T1000 (cell line): Measurements from ENCODE around the gene GUCA1C.

Experiments used
- DNase-seq: peaks from one replicate; lab custom pipeline; 2025; ENCODE audit warnings: mixed read lengths; lab: John Stamatoyannopoulos, UW

The GUCA1C gene

DNA sequence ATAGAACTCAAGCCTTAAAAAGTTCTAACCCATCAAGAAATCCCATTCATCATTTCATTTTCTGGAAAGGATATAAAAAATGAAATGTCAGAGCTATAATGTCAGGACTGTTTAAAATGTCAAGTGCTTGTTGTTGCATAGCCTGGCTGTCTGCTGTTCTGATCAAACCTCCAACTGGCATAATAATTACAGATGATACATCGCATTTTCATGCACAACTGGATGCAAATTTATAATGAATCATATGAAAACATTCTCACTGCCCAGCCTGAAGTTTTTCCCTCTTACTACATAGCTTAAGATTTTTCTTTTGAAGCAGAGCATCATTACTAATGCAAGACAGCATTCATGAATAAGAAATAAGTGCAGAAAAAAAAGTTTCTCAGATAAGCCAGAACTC is 46.5 kb downstream of the GUCA1C start:
- DNase-seq = no peak

DNA sequence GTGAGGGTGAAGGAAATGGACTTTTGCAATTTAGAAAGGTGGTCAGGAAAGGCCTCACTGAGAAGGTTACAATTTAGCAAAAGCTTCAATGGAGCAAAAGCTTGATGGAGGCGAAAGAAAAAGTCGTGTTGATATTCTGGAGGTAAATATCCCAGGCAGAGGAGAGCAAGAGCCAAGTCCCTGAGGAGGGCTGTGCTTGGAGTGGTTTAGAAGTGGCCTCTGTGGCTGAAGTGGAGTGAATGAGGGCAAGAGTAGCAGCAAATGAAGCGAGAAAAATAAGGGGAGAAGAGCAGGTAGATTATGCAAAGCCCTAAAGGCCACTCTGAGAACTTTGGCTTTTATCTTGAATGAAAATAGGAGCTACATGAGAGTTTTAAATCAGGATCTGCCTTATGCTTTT is 54.1 kb downstream of the GUCA1C start:
- no peak for DNase-seq

DNA sequence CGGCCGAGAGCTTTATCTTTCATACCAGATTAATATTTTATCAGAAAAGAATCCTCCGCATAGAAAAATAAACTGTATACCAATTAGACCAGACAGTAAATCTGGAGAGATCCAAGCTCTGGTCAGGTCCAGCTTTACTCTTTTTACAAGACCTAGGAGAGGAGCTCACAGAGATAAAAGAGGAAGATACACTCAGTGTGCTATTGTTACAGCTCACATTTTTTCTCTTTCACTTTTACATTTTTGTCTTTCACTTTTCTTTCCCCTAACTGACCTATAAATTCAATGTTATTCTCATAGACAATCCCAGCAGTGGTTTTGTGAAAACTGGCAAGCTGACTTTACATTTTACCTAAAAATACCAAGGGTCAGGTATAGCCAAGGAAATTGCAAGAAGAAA is 55.8 kb downstream of the GUCA1C start:
- DNase-seq = no peak

DNA sequence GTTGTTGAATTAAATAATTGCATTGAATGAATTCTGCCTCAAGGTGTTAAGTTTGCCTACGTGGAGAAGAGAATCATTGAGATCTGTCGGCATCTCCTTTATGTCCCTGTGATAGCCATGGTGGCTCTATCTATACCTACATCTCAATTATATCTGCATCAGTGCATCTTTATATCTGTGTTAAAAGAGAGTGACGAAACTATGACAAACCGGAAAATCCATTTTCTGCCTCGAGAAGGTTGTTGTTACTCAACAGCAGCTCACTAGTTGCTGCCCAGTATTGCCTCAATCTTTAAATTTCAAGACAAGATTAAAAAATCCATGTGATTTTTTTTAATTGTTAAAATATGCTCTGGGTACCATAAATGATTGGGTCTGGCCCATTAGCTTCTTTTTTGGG is 58.7 kb downstream of the GUCA1C start:
- no peak for DNase-seq

DNA sequence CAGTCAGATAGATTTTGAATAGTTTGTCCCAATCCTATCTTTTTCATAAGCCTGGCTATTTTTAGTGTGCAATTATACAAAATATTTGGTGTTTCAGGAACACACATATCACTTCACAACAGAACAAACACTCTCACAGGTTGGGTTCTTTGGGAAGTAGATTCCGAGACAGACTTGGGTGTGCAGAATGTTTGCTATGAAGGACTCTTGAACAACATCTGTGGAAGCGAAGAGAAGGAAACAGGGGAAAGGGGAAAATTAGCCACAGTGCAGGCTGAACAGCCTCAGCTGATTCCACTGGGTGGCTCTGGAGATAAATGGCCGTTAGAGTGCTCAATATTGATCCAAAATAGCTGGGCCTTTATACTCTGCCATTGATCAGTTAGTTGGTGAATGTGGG is 61.8 kb downstream of the GUCA1C start:
- no peak for DNase-seq

DNA sequence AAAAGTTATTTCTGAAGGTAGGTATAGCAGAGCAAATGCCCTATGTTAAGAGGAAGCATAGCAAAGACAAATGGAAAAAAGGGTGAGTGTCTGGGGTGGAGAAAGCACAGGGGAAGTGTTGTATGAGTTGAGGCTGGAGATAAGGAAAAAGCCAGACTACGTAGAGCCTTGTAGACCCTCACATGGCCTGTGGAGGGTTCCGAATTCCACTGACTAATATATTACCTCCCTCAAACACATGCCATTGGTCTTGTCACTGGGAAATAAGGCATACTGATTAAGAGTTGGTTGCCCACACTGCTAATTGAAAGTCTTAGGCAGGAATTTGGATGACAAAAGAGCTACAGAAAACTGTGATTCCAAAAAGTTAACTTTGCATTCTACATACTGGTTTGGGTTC is 65.9 kb downstream of the GUCA1C start:
- DNase-seq = no peak

DNA sequence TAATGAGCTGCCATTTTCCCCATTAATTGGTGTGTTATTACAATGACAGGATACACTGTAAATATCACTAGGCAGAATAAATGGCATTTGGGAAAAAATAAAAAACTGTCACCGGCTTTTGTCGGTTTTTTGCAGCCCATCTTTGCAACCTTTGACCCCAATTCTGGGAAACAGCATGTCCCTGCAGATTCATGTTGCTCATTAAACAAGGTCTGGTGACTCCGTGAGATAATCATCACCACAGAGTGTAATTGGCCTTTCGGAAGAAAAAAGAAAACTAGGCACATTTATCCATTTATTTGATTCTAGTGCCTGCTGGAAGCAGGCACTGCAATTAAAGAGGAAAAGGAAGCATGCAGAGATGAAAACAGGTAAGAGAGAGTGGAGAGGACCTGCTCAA is 66.6 kb downstream of the GUCA1C start:
- DNase-seq = no peak

DNA sequence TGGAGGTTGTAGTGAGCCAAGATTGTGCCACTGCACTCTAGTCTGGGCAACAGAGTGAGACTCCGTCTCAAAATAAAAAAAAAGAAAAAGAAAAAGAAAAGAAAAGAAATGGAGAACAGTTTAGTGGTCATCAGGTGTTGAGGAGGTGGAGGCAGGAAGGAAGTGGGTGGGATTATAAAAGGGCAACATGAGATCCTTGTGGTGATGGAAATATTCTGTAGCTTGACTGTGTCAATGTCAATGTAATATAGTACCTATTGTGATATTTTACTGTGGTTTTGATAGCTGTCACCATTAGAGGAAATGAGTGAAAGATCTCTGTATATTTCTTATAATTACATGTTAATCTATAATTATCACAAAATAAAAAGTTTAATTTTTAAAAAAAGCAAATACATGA is 70.3 kb downstream of the GUCA1C start:
- DNase-seq = no peak

DNA sequence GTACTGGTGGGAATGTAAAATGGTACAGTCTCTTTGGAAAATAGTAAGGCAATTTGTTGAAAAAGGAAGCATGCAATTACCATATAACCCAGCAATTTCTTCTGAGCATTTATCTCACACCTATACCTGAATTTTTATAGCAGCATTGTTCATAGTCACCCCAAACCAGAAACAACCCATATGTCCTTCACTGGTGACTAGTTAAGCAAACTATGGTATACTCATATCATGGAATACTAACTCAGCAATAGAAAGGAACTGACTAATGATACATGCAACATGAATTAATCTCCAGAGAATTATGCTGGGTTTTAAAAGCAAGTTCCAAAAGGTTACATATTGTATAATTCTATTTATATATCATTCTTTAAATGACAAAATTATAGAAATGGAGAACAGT is 70.9 kb downstream of the GUCA1C start:
- DNase-seq = no peak

DNA sequence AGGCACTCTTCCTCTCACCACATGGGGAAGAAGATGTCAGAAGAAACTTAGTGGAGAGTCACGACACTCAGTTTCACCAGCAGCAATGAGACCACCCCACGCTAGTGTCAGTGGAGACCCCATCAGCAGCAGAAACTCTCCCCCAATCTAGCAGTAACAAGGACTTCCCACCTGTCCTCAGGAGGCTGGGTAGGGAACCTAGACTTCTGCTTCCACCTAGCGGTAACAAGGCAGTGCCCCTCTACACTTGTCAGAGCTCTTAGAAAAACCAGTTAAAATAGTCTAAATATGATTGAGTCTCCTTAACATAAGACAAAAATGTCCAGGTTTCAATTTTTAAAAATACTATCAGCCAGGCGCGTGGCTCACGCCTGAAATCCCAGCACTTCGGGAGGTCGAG is 73.8 kb downstream of the GUCA1C start:
- DNase-seq = no peak

DNA sequence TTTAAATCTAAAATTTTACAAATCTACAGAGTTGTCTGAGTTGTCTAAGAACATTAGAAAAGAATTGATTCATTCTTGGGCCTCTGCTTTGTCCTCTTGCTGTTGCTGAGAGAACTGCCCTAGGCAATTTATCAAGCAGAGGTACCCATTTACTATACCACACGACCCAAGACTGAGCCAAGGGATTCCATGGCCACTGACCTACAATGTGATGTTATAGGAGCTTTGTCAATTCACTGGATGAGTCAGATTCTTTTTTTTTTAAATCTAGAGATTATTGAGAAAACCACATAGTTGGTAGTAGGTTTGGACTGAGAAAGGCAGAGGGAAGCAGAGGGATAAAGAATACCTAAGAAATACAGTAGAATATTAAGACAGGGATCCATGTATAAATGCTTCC is 75.8 kb downstream of the GUCA1C start:
- no peak for DNase-seq

DNA sequence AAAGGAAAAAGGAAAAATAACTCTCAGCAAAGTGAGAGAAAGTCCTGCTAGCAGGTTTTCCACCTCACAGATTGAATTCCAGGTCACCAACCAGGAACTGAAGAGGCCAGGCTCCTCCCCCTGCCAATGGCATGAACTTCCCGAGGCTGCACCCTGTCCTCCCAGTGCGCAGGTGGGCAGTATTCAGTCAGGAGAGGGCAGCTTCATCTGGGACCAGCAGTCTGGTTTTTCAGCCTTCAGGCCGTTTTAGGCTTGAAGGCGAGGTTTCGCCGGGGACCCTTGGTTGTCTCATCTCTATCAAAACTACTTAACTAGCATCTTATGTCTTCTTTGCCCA is 89.9 kb downstream of the GUCA1C start:
- DNase-seq = peak; percentile 16

DNA sequence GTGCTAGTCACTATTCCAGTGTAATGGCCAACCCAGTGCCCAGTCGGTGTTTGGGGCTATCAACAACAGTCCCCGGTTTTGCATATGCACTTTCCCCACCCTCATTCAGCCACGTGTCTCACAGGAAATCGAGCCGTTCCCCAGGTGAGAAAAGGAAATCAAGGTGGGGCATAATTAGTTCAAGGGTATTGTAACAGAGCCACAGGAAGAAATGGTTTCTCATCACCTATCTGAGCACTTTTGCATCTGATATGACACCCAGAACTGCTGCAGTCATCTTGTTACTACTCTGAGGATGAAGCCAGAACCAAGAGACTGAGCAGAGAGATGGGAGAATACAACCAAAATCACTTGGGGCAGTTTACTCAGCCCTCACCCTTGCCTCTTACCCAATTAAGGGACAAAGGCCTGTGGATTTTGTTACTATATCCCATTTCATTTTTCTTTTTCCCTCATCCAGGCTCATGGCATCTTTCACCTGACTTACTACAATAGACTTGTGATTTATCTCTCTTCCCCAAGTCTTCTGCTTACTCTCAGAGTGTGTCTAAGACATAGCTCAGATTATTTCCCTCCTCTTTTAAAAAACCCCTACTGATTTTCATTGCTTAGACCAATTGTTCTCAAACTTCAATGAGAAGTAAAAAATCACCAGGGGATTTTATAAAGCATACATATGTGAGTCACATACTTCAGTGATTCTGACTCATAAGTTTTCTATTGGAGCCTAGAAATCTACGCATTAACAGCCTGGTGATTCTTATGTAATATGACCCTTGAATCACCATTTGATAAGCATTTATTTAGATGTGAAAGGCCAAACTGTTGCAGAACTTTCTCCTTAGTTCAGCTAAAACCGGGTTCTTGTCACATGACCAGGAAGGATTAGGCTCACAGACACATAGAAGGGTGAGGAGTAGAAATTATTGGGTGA is 90.5 kb downstream of the GUCA1C start:
- DNase-seq = no peak

DNA sequence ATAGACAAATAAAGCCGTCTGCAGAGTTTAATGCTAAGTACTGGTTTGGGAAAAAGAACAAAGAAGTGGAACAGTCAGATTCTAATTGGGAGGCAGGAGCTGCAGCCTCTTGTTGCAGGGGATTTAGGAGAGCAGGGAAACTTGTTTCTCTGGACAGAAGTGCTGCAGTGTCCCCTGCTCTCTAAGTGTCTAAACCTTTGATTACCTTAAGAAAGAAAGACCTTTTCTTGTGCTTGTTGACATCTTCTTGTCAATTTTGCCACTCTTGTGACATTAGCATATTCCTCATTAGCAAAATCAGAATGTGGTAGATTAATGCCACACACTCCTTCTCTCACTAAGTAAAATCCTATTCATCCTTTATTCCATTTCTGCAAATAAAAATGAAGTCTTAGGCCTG is 92.3 kb downstream of the GUCA1C start:
- DNase-seq = no peak
